GM21723 (cell line): ENCODE measurements around the gene CRY2.
A peak's percentile ranks its signal among the peaks of the same experiment; 100 is the strongest.

Experiments used
- ATAC-seq: cut with Tn5 transposase; IDR thresholded peaks from one replicate; pipeline ENCODE4 v1.9.1; 2021; ENCODE audit warnings: mild to moderate bottlenecking, moderate library complexity; ENCODE audit not compliant: unreplicated experiment

Gene CRY2

DNA sequence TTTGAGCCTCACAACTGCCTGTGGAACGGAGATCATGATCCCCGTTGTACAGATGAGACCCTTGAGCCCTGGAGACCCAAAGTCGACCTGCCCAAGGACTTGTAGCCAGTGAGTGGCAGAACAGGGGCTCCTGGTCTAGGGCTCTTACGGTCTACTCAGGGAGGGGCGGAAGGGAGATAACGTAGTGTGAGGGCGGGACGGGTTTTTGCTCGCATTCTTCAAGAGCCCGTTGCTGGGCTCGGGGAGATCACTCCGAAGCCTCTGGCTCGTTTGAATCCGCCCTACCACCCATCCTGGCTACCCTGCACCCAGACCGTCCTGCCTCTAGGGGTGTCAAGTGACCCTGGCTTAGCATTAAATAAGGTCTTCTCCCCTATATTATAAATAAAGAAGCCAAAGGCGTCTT, 639 bp downstream of the CRY2 start:
- peak; percentile 20 for ATAC-seq

DNA sequence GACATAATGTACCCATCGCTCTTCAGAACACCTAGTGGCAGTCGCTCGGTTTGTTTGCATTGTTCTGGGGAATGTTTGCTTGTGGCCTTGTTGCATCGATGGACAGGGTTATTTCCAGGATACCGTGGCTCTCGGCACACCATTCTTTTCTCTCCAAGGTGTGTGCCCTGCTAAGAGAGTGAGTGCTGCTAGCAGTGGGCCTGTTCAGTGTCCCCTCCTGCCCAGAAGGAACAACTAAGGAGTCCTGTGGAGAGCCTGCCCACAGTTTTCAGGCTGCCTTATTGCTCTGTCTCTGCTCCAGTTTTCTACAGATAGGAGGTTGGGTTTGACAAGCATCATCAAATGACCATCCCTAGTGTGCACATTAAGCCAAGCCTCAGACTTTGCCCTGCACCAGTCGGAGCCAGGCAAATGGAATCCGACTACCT, 1.4 kb downstream of the CRY2 start:
- no peak for ATAC-seq

DNA sequence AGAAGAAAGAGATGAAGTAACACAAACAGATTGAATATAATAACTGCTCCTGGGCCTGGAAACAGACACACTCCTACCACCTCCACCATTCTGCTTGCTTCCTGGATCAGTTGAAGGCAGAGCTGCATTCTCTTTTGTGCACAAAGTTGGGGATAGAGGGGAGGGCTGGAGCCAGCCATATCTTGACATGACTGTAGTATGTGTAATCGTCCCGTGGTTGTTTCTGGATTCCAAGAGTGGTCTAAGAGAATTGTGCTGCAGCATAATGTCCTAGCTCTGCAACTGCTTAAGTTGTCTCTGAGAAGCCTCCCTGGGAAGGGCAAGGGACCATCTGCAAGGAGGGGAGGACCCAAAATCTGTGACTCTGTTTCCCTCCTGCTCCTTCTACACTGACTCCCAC, 3.2 kb downstream of the CRY2 start:
- no peak for ATAC-seq

DNA sequence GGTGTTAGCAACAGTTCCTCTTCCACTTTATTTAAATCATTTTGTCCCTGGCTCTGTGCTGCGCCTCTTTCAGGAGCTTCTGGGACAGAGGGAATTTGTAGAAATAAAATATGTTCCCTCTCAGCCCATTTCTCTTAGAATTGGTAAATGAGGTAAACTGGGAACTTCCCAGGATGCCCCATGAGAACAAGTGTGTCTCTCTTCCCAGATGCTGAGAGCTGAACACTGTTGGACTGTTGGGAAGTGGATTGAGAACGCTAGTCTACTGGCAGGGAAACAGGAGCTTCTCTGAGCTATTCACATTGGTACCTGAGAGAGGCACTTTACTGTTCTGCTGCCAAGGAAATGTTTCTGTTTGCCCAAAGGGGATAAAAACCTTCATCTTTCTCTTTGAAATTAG, 4.0 kb downstream of the CRY2 start:
- ATAC-seq, result no peak

DNA sequence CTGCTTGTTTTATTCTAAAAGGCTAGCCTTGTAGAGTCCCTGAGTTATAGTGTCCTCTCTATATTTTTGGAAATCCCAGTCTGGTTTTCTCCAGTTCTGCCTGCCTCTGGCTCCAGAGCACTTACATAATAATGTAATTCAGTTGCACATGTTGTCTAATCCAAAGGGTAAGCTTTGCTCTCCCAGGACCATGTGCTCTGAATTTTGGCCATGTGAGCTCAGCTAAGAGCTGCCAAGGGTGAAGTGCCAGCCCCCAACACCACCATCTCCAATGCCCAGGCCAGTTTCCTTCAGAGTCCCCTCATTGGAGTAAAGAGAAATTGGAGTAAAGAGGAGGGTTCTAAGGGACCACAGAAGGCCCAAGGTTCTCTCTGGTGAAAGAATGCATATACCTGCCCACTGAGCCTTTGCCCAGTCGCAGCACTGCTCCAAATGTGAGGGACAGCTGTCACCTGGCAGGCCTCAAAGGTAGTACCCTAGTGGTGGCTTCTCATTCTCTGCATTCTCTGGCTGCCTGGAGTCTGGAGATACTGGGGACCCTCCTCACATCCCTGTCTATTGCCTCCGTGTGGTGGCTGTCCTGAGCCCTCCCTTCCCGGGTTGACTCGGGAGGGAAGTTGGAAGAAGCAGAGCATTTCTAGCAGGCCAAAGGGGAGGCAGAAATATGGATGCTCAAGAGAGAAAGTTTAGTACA, 4.9 kb downstream of the CRY2 start:
- peak; percentile 31 for ATAC-seq

DNA sequence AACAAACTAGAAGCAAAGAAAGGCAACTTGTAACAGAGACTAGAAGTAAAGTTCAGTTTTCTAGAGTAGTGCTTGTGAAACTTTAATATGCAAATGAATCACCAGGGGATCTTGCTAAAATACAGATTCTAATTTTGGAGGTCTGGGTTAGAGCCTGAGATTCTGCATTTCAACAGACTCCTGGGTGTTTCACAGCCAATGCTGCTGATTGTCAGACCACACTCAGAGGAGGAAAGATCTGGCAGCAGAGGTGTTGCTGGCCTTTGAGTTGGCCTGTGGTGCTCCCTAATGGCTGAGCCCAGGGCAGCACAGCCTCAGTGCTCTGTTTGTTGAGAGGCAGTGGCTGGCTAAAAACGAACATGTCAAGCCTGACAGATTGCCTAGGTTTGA, 5.4 kb downstream of the CRY2 start:
- peak; percentile 65 for ATAC-seq

DNA sequence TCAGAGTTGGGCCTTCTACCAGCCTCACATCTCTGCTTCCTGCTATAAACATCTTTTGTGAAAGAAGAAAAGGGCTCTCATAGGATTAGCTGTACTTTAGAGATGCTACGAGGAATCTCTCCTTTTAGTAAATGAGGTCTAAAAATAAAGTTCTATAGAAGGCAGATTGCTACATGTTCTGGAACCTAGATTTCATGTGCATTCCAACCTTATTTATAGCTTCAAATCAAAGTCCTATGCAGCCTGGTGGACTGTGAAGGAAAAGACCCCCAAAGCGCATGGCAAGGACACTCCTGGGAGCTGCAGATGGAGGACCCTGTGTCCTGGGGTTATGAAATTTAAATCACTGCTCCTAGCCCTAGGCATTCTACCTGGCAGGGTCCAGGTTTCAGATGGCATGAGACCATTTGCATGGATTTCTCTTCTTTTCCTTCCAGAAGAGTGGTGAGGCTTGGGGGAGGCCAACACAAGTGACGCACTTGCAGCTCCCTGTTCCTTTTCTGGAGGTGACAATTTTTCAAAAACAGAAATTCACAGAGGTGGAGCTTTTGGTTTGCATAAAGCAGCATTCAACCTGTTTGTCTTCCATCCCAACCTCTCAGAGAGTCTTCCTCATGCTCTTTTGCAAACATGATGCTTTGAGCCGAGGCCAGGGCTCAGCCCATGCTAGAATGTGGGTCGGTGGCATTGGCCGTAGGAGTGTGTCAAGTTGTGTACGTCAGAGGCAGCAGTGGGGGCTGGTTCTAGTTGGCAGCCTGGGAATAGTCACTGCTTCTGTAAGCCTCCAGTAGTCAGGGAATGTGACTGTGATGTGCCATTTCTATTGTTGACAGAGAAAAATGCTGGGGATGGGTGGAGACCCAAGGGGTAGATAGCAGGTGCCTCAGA, 6.3 kb downstream of the CRY2 start:
- no peak for ATAC-seq

DNA sequence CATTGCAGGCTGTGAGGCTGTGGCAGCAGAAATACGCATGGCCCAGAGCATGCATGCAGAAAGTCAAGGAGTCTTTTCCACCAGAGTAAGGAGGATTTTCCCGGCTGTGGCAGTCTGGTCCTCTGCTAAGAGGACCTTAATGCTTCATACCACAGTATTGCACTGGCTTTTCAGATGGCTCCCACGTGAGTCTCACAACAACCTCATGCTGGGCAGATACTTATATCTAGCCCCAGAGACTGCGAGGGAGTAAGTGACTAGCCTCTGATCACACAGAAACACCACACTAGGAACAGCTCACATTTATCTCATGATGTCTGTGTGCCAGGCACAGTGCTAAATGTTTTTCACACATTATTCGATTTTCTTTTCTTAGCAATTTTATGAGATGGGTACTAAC, 8.0 kb downstream of the CRY2 start:
- ATAC-seq, result no peak

DNA sequence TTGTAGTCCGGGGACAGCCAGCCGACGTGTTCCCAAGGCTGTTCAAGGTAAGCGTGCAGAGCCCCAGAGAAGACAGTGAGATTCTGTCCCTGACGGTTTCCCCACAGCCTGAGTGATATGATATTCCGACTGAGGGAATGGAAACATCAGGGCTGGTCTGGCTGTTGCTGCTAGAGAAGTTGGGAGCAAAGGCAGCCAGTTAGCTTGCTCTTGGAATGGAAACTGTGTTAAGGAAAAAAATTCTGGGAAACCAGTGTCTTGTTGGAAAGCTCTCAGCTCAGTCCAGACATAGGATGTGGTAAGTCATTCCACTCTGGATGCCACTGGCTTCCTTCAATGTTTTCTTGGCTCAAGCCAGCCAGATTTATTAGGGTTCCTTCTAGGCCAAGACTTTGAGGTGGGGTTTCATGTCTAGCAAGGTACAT, 8.8 kb downstream of the CRY2 start:
- ATAC-seq, result no peak

DNA sequence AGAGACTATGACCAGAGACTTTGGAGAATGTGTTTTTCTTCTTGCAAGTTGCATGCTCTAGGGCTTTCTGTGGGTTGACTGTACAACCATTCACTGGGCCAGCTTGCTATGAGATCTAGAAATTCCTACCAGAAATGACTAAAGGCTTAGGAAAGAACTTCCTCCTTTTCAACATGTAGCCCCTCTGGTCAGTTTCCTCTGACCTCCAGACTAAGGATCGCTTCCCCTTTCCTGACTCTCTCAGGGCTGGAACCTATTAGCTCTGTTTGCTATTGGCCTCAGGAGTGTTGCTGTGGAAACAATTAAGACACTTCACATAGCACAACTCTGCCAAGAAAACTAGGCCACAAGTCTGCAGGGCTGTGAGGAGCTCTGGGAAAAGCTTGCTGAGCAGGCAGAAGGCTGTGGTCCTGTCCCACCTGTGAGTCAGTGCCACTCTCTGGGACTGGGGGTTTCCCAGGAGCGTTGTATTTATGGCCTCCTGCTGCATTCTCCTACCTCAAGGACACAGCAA, 10.7 kb downstream of the CRY2 start:
- no peak for ATAC-seq

DNA sequence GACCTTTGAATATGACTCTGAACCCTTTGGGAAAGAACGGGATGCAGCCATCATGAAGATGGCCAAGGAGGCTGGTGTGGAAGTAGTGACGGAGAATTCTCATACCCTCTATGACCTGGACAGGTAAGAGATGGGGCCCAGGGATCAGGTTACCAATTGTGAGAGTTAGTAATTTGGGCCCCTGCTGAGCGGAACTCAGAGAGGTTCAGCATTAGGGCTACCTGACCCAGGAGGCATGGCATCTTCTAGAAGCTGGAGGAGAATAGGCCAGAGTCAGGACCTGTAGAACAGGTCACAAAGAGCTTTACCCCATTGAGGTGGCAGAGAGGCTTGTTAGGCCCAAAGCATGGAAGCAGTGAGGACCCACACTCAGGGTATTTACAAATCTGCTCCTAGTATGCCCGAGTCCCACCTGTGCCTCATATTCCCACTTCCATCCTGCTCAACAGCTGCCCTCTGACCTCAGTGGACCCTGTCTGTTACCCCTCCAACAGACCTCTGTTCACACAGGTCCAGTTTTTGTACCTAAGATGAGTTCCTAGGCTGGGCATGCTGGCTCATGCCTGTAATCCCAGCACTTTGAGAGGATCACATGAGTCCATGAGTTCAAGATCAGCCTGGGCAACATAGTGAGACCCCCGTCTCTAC, 11.6 kb downstream of the CRY2 start:
- no peak for ATAC-seq

DNA sequence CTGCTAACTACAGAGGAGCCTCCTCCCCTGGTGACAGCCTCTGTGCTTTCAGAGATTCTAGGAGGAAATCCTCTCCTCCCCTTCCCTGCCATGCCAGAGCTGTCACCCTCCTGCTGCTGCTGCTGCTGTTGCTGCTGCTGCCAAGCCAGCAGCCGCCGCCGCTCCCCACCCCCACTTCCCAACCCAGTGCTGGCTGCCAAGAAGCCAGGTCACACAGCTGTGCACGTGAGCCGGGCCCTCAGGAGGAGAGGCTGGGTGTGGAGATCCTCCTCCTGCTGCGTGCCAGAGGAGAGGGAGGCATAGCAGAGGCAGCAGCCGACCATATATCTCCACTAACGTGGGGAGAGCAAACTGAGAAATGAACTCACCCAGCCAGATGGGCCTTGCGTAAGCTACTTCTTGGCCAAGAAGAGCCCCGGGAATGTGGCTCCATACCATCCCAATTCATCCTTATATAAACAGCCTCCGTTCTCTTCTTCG, 12.4 kb downstream of the CRY2 start:
- no peak for ATAC-seq

DNA sequence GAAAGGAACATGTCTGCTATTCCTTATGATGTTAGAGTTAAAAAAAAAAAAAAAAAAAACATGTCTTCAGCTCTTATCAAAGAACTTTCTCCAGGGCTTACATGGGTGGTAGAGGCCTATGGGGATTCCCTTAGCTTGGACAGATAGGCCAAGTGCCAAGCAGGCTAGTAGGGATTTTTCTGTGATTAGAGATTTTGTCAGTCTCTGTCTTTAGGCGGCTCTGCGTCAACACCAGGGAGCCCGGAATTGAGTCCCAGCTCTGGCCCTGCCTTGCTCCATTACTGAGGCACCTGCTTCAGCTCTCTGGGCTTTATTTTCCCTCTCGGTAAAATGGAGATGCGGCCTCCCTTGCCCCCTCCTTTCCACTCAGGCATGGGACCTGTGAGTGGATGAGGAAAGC, 13.1 kb downstream of the CRY2 start:
- ATAC-seq, result no peak

DNA sequence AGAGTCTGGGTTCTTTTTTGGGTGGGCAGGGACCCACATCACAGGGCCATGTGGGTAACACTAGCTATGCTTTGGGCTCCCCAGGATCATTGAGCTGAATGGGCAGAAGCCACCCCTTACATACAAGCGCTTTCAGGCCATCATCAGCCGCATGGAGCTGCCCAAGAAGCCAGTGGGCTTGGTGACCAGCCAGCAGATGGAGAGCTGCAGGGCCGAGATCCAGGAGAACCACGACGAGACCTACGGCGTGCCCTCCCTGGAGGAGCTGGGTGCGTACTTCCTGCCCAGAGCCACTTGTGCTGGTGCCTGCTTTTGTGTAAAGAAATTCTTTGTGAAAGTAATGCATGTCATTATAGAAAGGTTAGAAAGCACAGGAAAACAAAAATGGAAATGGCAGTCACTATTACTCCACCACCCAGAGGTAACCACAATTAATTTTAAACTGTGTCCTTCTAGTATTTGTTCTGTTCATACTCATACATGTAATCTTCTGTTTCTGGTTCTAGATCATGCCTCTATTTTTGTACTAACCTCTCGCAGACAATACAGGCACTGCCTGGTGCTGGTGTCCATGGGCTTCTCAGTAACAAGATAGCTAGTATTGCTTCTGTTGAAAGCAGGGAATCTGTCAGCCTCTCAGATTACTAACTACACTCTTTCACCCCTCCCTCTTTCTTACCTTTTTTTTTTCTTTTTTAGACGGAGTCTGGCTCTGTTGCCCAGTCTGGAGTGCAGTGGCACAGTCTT, 13.7 kb downstream of the CRY2 start:
- no peak for ATAC-seq

DNA sequence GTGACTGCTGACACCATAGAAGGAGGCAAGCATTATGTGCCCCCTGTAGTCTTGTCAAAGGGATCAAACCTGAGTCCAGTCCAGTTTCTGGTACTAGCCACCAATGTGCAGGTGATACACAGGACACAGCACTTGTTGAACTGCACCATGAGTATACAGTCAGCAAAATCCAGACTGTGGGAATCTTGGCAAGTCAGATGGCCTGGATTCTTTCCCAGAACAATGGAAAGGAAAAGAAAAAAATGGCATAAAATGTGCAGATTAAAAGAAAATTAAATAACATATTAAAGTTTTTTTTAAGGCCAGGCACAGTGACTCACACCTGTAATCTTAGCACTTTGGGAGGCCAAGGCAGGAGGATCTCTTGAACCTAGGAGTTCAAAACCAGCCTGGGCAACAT, 16.8 kb downstream of the CRY2 start:
- no peak for ATAC-seq

DNA sequence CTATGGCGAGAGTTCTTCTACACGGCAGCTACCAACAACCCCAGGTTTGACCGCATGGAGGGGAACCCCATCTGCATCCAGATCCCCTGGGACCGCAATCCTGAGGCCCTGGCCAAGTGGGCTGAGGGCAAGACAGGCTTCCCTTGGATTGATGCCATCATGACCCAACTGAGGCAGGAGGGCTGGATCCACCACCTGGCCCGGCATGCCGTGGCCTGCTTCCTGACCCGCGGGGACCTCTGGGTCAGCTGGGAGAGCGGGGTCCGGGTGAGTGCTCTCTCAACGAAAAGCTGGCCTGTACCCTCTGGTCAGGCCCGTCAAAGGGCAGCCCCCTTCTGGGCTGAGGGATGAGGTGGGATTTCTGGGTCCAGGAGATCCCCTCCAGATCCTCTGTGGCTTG, 22.3 kb downstream of the CRY2 start:
- no peak for ATAC-seq

DNA sequence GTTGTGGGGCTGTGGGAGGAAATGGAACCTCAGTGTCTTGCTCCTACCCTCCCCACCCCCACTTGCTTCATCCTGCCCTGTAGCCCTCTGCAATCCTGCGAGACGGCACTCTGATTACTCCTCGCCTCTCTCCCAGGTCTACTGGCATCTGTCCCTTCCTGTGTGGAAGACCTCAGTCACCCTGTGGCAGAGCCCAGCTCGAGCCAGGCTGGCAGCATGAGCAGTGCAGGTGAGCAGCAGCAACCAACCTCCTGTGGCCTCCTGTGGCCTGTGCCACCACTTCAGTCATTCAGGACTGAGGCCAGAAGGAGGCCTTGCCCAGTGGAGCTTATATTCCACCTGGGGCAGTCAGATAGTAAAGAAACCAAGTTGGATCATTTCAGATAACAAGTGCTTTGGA, 23.4 kb downstream of the CRY2 start:
- ATAC-seq, result no peak

DNA sequence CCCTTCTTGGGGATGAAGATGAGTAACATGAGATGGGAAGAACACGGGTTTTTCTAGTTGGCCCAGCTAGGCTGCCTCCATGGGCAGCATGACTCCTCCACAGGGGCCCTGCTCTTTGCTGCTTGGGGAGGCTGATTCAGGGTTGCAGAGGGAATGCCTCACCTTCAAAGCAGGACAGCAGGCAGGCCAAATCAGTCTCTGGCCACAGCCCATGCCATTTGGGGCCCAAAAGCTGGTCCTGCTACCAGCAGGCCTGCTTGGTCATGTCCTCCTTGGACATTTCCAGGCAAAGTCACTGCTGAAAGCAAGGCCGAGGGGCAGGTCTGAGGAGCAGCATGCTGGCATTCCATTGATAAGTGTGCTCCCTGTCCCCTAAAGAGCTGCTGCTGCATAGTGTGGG, 24.4 kb downstream of the CRY2 start:
- no peak for ATAC-seq

DNA sequence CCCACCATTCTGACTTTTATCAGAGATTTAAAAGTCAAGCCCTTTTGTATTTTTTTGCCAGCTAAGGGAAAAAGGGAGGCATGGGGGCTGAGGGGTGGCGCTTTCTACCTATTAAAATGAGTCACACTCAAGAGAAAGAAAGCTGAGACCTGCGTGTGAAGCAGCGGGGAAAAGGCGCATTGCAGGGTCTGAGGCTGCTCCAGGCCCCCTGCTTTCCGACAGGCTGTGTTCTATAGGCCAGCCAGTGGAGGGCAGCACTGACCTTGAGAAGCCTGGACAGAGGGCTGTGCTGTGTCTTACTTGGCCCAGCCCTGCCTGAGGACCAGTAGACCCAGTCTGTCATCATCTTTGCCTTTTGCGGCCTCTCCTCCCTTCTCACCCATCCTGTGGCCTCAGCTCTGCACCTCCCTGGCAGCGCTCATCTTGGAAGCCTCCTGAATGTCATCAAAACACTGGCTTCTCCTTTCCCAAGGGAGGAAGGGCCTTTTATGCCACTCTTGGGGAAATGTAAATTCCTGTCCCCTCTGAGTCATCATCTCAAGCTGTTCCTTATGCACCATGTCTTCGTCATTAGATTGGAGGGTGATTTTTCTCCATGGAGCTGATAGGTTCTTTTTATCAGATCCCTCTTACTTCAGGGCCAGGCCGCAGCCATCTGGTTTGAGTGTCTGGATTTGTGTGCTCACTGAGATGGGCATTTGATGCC, 25.5 kb downstream of the CRY2 start:
- no peak for ATAC-seq

DNA sequence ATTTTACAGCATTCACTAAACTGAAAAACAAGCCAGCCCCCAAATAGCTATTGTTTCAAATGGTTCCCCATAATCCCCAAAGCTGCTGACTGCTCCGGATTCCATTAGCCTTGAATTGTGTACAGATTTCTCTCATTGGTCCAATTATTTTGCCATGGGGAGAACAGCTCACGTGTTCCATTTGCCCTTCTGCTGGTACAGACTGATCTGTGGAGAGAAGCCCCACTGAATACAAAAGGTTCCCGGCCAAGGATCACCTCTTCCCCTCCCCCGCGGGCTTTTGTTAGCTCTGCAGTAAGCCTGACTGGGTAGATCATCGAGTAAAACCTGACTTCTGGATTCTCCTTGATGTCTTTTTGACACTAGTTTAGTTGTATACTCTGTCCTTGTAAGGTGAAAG, 29.1 kb downstream of the CRY2 start:
- no peak for ATAC-seq
